ENCODE measurements around the gene ADCY2.

DNA sequence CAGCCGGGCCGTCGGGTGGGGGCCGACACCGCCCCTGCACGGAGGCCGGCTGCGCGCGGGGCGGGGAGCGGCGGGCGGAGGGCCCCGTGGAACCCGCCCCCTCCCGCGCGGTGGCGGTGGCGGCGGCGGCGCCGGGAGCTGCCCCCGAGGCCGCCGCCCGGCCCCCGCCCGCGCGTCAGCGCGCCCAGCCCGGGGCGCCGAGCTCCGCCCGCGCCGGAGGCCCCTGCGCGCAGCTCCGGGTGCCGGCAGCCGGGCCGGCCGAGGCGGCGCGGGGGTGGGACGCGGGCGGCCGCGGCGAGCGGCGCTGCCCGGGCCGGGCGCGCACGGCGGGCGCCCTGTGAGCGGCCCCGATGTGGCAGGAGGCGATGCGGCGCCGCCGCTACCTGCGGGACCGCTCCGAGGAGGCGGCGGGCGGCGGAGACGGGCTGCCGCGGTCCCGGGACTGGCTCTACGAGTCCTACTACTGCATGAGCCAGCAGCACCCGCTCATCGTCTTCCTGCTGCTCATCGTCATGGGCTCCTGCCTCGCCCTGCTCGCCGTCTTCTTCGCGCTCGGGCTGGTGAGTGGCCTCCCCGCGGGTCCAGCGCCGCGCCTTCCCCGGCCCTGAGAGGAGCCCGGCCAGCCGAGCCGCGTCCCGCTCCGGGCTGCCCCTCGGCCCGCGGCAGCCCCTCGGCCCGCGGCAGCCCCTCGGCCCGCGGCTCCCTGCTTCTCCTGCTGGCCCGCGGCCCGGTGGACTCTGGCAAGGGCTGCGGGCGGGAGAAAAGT lies at the start of gene ADCY2:
- TF ChIP-seq, protein P1, sequence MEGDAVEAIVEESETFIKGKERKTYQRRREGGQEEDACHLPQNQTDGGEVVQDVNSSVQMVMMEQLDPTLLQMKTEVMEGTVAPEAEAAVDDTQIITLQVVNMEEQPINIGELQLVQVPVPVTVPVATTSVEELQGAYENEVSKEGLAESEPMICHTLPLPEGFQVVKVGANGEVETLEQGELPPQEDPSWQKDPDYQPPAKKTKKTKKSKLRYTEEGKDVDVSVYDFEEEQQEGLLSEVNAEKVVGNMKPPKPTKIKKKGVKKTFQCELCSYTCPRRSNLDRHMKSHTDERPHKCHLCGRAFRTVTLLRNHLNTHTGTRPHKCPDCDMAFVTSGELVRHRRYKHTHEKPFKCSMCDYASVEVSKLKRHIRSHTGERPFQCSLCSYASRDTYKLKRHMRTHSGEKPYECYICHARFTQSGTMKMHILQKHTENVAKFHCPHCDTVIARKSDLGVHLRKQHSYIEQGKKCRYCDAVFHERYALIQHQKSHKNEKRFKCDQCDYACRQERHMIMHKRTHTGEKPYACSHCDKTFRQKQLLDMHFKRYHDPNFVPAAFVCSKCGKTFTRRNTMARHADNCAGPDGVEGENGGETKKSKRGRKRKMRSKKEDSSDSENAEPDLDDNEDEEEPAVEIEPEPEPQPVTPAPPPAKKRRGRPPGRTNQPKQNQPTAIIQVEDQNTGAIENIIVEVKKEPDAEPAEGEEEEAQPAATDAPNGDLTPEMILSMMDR (conservative IDR thresholded peaks at IDR 0.05; ENCODE audit: low read length), result no peak
- TF ChIP-seq EZH2phosphoT487 (IDR thresholded peaks at IDR 0.05; ENCODE audit: borderline replicate concordance, low read depth, low read length), result no peak

All from OCI-LY7 (cell line).